Smooth muscle cell (in vitro differentiated cells): ENCODE results near the gene LPIN3. TPM values are rescaled to one million over a fixed set of nuclear protein-coding genes. Genes with fewer than 3 reads are reported as not detected.

ENCODE experiments used
- DNase-seq: peaks from one replicate; lab custom pipeline; 2025; ENCODE audit not compliant: unreplicated experiment; lab: John Stamatoyannopoulos, UW
- H2AFZ ChIP-seq: fragments of 200-600 bp; sonication (generic); 2 replicates; pipeline ENCODE4 v1.6.0; 2016; ENCODE audit warnings: antibody characterized with exemption, low read depth, mild to moderate bottlenecking
- H3F3A ChIP-seq: fragments of 200-600 bp; sonication (generic); 2 replicates; pipeline ENCODE4 v1.6.0; 2017; ENCODE audit warnings: antibody characterized with exemption, low read depth
- H3K27ac ChIP-seq: fragments of 200-600 bp; sonication (generic); 2 replicates; pipeline ENCODE4 v1.5.1; 2016; ENCODE audit warnings: low read depth, mild to moderate bottlenecking
- H3K27me3 ChIP-seq: fragments of 200-600 bp; sonication (generic); 2 replicates; pipeline ENCODE4 v1.6.1; 2016; ENCODE audit warnings: low read depth, mild to moderate bottlenecking
- H3K36me3 ChIP-seq: fragments of 200-600 bp; sonication (generic); 2 replicates; pipeline ENCODE4 v1.5.1; 2016; ENCODE audit warnings: low read depth
- H3K4me1 ChIP-seq: fragments of 200-600 bp; sonication (generic); 2 replicates; pipeline ENCODE4 v1.5.1; 2016; ENCODE audit warnings: low read depth
- H3K4me2 ChIP-seq: fragments of 200-600 bp; sonication (generic); 2 replicates; pipeline ENCODE4 v1.6.0; 2016; ENCODE audit warnings: mild to moderate bottlenecking
- H3K4me3 ChIP-seq: fragments of 200-600 bp; sonication (generic); 2 replicates; pipeline ENCODE4 v1.5.1; 2016; ENCODE audit warnings: mild to moderate bottlenecking
- H3K79me2 ChIP-seq: fragments of 200-600 bp; sonication (generic); 2 replicates; pipeline ENCODE4 v1.6.0; 2016; ENCODE audit warnings: low read depth, mild to moderate bottlenecking
- H3K9ac ChIP-seq: fragments of 200-600 bp; sonication (generic); 2 replicates; pipeline ENCODE4 v1.6.0; 2016; ENCODE audit warnings: low read depth
- H3K9me3 ChIP-seq: fragments of 200-600 bp; sonication (generic); replicated peaks from 2 replicates; pipeline ENCODE4 v1.5.1; 2016; ENCODE audit warnings: low read depth
- H4K20me1 ChIP-seq: fragments of 200-600 bp; sonication (generic); 2 replicates; pipeline ENCODE4 v1.6.0; 2016; ENCODE audit warnings: low read depth
- WGBS: methylation state at CpG from one replicate; pipeline ENCODE4 v1.1.7; 2016; ENCODE audit warnings: low lambda C conversion rate; 5-methylcytosine and 5-hydroxymethylcytosine counted together
- polyA plus RNA-seq: library from polyadenylated mRNA; unstranded; fragments of >200 nt; fragmentation: Nextera tagmentation; extraction: Ambion mirVana; gene quantifications from 2 replicates; pipeline ENCODE4 v1.2.1, GENCODE V29; 2016
- total RNA-seq: library from RNA; depleted of rRNA; stranded (reverse); fragments of >200 nt; gene quantifications from 2 replicates; pipeline ENCODE4 v1.2.3, GENCODE V29; 2014
- TF ChIP-seq, protein P1 (sequence below): fragments of 200-600 bp; sonication (generic); IDR thresholded peaks from 2 replicates; pipeline ENCODE4 v1.5.1; 2017; ENCODE audit warnings: borderline replicate concordance, mild to moderate bottlenecking, antibody characterized with exemption; ENCODE audit not compliant: insufficient read depth, poor library complexity, severe bottlenecking

Gene LPIN3
- total and polyA plus RNA-seq, 2 experiments from 2014 or later = 6.9 to 12.5 TPM

- Histone ChIP-seq H3K36me3 (no peaks in the 10 kb centered on the region), H2AFZ (no peak overlapping the region), H3K9ac (no peak overlapping the region), H3K27me3 (no peaks in the 10 kb centered on the region), H3K79me2 (no peaks in the 10 kb centered on the region), H3K4me3 (no peak overlapping the region), H3F3A (no peaks in the 10 kb centered on the region), H3K9me3 (no peaks in the 10 kb centered on the region), H3K27ac (no peak overlapping the region), H3K4me1 (no peaks in the 10 kb centered on the region), H4K20me1 (no peaks in the 10 kb centered on the region), H3K4me2 (no peak overlapping the region)
- DNase-seq = no peak
- TF ChIP-seq, protein P1, sequence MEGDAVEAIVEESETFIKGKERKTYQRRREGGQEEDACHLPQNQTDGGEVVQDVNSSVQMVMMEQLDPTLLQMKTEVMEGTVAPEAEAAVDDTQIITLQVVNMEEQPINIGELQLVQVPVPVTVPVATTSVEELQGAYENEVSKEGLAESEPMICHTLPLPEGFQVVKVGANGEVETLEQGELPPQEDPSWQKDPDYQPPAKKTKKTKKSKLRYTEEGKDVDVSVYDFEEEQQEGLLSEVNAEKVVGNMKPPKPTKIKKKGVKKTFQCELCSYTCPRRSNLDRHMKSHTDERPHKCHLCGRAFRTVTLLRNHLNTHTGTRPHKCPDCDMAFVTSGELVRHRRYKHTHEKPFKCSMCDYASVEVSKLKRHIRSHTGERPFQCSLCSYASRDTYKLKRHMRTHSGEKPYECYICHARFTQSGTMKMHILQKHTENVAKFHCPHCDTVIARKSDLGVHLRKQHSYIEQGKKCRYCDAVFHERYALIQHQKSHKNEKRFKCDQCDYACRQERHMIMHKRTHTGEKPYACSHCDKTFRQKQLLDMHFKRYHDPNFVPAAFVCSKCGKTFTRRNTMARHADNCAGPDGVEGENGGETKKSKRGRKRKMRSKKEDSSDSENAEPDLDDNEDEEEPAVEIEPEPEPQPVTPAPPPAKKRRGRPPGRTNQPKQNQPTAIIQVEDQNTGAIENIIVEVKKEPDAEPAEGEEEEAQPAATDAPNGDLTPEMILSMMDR = no peak
- WGBS = 80% methylated on average over 2 of the region's 2 CpGs
Observed at GRCh38 chr20:41349266-41349665, 8.6 kb downstream of the LPIN3 start.

GRCh38 chr20:41349943-41350342 is 9.3 kb downstream of the LPIN3 start:
- Histone ChIP-seq H3K4me1 (no peaks in the 10 kb centered on the region), H3K4me3 (no peak overlapping the region), H3K36me3 (no peaks in the 10 kb centered on the region), H3K27ac (no peak overlapping the region), H3K4me2 (no peak overlapping the region), H3K9ac (no peak overlapping the region), H2AFZ (no peak overlapping the region), H3K27me3 (no peaks in the 10 kb centered on the region), H4K20me1 (no peaks in the 10 kb centered on the region), H3K79me2 (no peaks in the 10 kb centered on the region), H3F3A (no peaks in the 10 kb centered on the region), H3K9me3 (no peaks in the 10 kb centered on the region)
- DNase-seq = no peak
- WGBS = 98% methylated on average over 7 of the region's 7 CpGs
- TF ChIP-seq, protein P1 = no peak

DNA sequence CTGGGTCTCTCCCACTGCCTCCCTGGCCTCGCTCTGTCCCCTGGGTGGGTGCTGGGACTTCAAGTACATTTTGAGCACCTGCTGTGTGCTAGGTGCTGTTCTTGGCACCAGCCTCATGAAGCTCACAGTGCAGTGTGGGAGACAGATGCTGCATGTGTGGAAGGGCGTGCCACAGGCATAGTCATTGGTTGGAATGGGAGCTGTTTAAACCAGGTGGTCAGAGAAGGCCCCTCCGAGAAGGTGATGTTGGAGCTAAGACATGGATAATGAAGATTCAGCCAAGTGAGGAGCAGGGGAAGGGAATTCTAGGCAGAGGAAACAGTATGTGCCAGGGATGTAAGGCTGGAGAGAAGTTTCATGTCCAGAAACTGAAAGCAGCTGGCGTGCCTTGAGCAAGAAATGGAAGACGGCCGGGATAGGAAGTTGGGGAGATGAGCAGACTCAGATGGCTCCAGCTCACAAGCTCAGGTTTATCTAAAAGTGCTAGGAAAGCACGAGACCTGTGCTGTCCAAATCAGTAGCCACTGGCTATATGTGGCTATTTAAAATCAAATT is 9.9 kb downstream of the LPIN3 start:
- Histone ChIP-seq H3K36me3 (no peaks in the 10 kb centered on the region), H3K4me3 (no peak overlapping the region), H3F3A (no peaks in the 10 kb centered on the region), H3K4me2 (no peak overlapping the region), H3K9ac (no peak overlapping the region), H4K20me1 (no peaks in the 10 kb centered on the region), H2AFZ (no peak overlapping the region), H3K27ac (no peak overlapping the region), H3K79me2 (no peaks in the 10 kb centered on the region), H3K4me1 (no peaks in the 10 kb centered on the region), H3K9me3 (no peaks in the 10 kb centered on the region), H3K27me3 (no peaks in the 10 kb centered on the region)
- no peak for DNase-seq
- 99% methylated on average over 7 of the region's 7 CpGs for WGBS
- TF ChIP-seq, protein P1 = no peak

DNA sequence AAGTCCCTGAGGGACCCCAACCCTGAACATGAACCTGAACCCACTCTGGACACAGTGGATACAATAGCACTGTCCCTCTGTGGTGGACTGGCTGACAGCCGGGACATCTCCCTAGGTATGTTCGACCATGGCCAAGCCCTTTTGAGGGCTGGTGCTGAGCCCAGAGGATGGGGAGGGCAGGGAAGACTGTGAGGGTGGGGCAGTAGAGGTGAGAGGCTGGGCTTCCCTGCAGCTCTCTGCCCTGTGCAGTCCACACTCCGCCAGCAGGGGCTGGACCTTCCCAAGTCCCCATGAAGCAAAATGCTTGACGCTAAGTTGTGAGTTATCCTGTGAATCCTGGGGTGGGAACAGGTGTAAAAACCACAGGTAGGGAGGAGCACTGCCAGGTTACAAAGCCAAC is 11.5 kb downstream of the LPIN3 start:
- DNase-seq = no peak
- TF ChIP-seq, protein P1 = no peak
- 88% methylated on average over 4 of the region's 4 CpGs for WGBS

More for the DNA sequence above, 11.5 kb downstream of the LPIN3 start:
- Histone ChIP-seq H2AFZ (no peak overlapping the region), H3K9ac (no peak overlapping the region), H3K27ac (no peak overlapping the region), H3K4me1 (no peaks in the 10 kb centered on the region), H3K4me3 (no peak overlapping the region), H3K36me3 (no peaks in the 10 kb centered on the region), H3K4me2 (no peak overlapping the region), H3K27me3 (no peaks in the 10 kb centered on the region), H3F3A (no peaks in the 10 kb centered on the region), H3K9me3 (no peaks in the 10 kb centered on the region), H4K20me1 (no peaks in the 10 kb centered on the region), H3K79me2 (no peaks in the 10 kb centered on the region)
